Stimulated activated CD4-positive, alpha-beta T cell treated with anti-CD3 and anti-CD28 coated beads, Interleukin-4, amount 100 ng/mL, for 48 hours (primary cell): ENCODE data around the gene INO80.
"Not testable (repeated sequence)": the region's sequence is repeated elsewhere in the genome, so short reads cannot be mapped to it uniquely, and the experiment has no call there.

ENCODE experiments used
- DNase-seq, 2 donors: peaks; one replicate each; pipeline ENCODE4 v3.0.0-alpha.2; 2020; ENCODE audit warnings: low read depth in 2 of 2

INO80 gene, protein sequence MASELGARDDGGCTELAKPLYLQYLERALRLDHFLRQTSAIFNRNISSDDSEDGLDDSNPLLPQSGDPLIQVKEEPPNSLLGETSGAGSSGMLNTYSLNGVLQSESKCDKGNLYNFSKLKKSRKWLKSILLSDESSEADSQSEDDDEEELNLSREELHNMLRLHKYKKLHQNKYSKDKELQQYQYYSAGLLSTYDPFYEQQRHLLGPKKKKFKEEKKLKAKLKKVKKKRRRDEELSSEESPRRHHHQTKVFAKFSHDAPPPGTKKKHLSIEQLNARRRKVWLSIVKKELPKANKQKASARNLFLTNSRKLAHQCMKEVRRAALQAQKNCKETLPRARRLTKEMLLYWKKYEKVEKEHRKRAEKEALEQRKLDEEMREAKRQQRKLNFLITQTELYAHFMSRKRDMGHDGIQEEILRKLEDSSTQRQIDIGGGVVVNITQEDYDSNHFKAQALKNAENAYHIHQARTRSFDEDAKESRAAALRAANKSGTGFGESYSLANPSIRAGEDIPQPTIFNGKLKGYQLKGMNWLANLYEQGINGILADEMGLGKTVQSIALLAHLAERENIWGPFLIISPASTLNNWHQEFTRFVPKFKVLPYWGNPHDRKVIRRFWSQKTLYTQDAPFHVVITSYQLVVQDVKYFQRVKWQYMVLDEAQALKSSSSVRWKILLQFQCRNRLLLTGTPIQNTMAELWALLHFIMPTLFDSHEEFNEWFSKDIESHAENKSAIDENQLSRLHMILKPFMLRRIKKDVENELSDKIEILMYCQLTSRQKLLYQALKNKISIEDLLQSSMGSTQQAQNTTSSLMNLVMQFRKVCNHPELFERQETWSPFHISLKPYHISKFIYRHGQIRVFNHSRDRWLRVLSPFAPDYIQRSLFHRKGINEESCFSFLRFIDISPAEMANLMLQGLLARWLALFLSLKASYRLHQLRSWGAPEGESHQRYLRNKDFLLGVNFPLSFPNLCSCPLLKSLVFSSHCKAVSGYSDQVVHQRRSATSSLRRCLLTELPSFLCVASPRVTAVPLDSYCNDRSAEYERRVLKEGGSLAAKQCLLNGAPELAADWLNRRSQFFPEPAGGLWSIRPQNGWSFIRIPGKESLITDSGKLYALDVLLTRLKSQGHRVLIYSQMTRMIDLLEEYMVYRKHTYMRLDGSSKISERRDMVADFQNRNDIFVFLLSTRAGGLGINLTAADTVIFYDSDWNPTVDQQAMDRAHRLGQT (N-terminal part only)

DNA sequence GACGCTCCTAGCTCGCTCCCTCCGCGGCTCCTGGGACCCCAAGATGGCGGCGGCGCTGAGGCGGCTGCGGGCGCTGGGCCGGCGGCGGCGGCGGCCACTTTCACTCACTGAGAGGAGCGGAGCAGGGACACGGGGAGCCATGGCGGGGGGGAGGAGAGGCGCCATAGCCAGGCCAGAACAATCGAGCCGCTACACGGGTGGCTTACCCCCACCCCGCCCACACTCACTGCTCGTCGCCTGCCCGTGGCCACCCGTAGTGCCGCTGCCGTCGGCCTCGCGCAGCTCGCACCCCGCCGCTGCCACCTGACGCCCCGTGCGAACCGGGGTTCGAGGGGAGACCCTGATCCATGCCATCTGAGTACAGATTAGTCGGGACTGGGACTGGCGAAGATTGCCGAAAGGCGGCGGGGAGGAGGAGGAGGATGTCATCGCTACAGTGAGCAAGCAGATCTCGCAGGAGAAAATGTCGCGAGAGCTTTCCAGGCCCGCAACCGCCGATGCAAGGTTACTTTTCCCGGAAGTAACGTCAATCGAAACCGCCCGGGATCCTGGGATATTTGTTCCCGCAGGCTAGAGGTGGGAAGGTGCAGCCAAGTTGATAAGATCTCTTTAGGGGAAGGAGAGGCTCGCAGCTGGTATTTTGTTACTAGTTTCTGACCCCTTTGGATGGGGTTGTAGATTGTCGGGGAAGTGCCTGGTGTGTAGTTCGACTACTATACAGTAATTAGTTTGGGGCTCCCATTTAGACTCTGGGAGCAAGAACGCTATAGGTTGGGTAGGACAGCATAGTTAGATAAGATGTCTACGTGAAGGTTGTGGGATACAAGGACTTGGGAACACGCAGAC is at the start of gene INO80:
Gene INO80, minus strand, starts transcription at position 165 of the 846 bp plus-strand sequence. CDS start 19,970 bp downstream, outside the sequence.
- DNase-seq = peak; percentile 95

DNA sequence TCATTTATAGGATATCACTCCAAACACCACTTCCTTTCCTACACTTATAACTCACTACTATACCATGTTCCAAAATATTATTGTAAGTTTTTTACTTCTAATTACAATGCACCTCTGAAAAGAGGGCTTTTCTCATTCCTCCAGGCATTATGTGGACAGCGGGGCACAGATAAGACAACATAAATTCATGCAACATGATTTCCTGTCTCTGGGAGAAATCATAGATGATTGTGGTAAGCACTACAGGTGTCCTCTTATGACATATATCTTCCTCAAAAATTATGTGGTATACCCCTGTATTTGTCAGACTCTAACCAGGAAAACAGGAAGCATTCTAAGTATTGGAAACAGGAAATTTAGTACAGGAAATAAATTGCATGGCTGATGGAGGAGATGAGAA is 45.7 kb upstream of the INO80 start:
- no peak for DNase-seq

DNA sequence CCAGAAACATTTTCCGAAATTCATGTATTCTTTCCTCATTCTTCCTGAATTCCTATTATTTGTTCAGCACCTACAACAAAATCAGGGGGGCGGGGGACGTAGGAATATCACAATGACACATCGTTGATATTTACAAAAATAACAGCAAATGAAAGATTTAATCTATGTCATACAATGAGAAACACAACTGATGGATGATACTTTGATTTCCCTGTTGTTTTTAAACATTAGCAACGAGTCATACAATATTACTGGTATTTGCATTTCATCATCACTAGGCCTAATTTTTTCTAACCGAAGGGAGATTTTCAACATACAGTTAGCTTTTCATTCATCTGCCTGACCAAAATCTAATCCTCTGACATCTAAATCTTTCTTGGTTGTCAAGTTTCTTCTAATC is 45.3 kb upstream of the INO80 start:
- DNase-seq = no peak

DNA sequence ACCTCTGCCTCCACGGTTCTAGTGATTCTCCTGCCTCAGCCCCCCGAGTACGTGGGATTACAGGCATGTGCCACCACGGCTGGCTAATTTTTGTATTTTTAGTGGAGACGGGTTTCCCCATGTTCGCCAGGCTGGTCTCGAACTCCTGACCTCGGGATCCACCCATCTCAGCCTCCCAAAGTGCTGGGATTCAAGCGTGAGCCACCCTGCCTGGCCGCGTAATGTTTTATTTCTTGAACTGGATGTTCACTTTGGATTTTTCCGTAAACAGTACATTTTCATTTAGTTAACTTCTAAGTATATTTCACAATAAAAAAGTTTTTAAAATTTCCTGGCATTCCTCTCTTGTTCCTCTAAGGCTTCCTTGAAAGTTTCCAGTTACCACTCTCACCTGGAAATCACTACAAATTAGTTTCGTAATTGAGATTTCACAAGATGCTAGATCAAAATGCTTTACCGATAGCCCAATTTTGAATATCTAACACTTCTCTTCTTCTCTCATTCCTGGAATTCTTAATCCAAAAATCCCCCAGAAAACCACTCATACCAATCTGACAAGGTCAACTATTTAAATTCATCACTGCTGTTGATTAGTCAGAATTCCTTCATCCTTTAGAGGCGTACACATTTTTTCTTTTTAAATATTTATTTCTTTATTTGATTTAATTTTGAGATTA is 44.7 kb upstream of the INO80 start:
- no peak for DNase-seq

DNA sequence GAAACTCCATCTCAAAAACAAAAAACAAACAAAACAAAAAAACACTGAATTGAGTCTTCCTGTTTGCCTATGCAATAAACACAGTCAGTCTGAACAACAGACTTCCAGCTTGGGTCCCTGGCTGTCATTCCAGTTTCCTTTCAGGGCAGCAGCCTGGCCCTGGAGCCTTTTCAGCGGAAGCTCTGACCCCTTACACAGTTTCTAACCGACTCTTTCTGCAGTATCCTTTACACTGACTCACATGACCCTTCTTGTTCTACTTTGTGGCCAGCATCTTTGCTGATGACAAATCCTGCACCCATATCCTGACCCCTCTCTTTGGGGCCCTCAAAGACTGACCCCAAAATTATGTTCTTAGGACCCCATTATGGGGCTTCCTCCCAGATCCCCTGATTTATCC is 38.3 kb upstream of the INO80 start:
- no peak for DNase-seq

DNA sequence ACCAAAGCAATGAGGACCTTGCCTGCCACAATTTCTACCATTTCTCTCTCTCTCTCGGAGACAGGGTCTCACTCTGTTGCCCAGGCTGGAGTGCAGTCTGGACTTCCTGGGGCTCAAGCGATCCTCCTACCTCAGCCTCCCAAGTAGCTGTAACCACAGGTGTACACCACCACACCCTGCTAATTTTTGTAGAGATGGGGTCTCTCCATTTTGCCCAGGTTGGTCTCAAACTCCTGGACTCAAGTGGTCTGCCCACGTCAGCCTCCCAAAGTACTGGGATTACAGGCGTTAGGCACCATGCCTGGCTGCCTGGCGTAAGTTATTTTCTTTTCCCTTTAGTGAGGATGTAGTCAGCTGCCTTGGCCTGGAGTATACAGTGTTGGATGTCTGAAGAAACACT is 37.7 kb upstream of the INO80 start:
- DNase-seq = no peak

DNA sequence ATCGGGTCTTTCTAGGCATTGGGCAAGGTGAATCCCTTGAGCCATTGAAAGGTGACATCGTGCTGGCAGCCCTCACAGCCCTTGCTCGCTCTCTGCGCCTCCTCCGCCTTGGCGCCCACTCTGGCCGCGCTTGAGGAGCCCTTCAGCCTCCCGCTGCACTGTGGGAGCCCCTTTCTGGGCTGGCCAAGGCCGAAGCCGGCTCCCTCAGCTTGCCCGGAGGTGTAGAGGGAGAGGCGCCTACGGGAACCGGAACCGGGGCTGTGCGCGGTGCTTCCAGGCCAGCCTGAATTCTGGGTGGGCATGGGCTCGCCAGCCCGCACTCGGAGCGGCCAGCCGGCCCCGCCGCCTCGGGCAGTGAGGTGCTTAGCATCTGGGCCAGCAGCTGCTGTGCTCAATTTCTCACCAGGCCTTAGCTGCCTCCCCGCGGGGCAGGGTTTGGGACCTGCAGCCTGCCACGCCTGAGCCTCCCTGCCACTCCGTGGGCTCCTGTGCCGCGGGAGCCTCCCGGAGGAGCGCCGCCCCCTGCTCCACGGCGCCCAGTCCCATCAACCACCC is 35.4 kb upstream of the INO80 start:
- DNase-seq = no peak

DNA sequence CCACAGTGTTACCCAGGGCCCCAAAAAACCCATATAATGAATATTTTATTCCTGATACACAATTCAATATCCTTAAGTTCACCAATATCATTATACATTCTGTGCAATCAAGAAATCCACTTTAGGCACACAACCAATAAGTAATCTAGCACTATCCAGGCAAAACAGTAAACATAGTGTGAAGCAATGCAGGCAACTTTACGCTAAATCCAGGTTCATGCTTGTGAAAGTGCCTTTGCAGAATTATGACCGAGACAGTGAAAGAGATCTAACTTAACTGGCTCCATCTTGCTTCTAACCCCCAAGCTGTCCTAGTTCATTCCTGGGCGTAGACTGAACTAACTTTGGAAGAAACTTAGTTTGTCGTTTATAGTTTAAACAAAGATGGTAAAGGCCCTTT is 34.2 kb upstream of the INO80 start:
- no peak for DNase-seq

DNA sequence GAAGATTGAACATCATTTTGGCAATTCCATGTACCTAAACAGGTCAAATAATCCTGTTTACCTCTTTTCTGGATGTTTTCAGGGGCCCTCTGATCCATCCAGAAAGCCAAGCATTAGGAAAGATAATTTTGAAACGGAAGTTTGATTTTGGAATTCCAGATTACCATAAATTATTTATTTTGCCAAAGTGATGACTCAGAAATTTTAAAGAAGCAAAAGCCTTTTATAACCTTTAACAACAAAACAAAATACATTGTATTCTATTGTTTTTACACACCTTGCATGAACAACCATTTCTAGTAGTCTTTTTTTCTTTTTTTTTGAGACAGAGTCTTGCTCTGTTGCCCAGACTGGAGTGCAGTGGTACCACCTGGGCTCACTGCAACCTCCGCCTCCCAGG is 32.0 kb upstream of the INO80 start:
- no peak for DNase-seq

DNA sequence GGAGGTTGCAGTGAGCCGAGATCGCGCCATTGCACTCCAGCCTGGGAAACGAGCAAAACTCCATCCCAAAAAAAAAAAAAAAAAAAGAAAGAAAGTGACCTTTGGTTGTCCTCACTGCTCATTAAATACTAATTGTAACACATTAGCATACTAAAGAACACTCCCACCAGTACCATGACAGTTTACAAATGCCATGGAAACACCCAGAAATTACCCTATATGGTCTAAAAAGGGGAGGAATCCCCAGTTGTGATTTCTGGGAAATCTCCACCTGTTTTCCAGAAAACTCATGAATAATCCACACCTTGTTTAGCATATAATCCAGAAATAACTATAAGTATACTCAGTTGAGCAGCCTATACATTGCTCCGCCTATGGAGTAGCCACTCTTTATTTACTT is 23.5 kb upstream of the INO80 start:
- no peak for DNase-seq

DNA sequence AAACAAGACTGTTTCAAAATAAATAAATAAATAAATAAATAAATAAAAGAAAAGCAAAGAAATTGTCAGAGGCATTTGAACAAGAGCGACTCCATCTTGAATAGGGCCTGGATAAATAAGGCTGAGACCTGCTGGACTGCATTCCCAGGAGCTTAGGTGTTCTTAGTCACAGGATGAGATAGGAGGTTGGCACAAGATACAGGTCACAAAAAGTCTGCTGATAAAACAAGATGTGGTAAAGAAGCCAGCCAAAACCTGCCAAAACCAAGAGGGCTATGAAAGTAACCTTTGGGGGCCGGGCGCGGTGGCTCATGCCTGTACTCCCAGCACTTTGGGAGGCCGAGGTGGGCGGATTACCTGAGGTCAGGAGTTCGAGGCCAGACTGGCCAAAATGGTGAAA is 23.0 kb upstream of the INO80 start:
- not testable (repeated sequence) for DNase-seq

DNA sequence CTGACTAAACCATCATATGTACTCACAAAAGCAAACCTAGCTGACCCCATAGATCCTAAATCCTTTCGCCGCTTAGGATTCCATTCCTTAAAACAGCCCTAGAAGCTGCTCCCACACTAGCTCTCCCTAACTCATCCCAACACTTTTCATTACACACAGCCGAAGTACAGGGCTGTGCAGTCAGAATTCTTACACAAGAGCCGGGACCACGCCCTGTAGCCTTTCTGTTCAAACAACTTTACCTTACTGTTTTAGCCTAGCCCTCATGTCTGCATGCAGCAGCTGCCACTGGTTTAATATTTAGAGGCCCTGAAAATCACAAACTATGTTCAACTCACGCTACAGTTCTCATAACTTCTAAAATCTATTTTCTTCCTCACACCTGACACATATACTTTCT is 19.5 kb upstream of the INO80 start:
- DNase-seq = not testable (repeated sequence)

DNA sequence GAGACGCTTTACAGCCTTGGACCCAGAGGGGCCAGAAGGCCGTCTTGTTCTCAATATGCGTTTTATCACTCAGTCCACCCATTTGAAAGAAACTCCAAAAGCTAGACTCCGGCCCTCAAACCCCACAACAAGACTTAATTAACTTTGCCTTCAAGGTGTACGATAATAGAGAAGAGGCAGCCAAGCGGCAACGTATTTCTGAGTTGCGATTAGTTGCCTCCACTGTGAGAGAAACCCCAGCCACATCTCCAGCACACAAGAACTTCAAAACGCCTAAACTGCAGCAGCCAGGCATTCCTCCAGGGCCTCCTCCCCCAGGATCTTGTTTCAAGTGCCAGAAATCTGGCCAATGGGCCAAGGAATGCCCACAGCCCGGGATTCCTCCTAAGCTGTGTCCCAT is 17.4 kb upstream of the INO80 start:
- no peak for DNase-seq

DNA sequence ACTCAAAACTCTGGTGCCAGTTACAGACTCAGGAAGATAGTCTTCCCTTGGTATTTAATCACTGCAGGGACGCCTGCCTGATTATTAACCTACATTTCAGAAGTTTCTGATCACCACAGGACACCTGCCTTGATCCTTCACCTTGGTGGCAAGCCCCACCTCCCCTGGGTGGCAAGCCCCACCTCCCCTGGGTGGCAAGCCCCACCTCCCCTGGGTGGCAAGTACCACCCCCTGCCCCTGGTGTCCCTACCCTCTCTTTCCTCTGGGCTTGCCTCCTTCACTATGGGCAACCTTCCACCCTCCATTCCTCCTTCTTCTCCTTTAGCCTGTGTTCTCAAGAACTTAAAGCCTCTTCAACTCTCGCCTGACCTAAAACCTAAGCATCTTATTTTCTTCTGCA is 16.0 kb upstream of the INO80 start:
- DNase-seq = not testable (repeated sequence)

DNA sequence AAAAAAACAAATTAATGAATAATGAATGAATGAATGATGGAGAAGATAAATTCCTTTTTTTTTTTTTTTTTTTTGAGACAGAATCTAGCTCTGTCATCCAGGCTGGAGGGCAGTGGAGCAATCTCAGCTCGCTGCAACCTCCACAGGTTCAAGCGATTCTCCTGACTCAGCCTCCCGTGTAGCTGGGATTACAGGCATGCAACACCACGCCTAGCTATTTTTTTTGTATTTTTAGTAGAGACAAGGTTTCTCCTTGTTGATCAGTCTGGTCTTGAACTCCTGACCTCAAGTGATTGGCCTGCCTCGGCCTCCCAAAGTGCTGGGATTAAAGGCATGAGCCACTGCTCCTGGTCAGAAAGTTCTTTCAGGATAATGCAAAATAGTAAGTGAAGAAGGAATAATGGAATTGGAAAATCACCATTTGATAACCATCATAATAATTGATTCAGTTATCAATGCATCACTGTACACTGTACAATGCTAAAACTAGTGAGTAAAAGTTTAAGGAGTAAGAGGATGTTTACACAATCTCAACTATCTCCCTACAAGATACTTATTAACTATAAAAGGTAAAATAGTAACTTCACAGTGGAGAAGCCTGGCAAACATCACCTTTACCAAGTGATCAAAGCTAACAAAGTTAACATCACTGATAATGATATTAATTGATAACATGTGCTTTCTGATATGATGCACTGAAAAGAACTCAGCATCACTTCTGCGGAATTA is 12.3 kb upstream of the INO80 start:
- no peak for DNase-seq

DNA sequence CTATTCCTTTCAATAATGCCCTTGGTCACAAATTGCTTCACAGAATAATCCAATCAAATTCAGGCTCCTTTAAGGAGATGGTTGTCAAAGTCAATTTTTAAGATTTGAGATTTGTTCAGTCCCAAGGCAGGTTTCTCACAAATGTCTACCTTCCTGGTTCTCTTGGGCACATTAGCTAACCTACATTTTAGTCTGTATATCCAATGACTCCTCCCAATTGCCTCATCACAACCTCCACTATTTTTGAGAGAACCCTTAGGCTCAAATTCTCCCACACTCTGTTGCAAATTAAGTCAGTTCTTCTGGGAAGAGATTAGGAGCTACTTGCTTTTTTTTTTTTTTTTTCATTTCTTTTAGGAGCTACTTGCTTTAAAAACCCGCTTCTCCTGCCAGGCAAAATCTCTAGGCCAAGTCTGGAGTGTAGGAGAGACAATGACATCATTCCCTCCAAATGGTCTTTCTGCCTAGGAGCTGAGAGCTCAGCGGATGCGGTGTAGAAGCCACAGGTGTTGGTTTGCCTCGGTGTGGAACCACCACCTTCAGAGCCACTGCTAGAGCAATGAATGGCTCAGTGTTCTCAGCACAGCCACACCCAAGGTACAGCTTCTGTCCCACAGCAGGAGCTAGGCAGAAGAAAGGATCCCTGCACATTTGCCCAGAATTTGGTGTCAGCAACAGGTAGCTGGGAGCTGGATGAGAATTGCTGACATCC is 10.0 kb upstream of the INO80 start:
- no peak for DNase-seq

DNA sequence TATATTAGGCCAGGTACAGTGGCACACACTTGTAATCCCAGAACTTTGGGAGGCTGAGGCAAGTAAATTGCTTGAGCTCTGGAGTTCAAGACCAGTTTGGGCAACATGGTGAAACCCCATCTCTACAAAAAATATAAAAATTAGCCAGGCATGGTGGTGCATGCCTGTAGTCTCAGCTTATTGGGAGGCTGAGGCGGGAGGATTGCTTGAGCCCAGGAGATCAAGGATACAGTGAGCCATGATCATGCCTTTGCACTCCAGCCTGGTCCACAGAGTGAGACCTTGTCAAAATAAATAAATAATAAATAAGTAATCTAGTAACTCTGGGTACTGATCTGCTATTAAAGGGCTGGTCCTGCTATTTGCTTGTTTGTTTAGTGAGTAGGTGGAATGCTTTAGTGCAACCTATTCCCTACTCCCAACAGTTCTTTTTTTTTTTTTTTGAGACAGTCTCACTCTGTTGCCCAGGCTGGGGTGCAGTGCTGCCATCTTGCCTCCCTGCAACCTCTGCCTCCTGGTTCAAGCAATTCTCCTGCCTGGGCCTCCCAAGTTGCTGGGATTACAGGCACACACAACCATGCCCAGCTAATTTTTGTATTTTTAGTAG is 9.1 kb upstream of the INO80 start:
- DNase-seq = no peak

DNA sequence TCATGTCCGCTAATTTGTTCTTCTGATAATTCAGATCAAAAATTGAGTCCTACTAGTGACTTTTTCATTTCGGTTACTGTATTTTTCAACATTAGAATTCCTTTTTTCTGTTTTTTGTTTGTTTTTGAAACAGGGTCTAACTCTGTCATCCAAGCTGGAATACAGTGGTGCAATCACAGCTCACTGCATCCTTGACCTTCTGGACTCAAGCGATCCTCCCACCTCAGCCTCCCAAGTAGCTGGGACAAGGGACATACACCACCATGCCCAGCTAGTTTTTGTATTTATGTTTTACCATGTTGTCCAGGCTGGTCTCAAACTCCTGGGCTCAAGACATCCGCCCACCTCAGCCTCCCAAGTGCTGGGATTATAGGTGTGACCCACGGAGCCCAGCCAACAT is 8.0 kb upstream of the INO80 start:
- DNase-seq = no peak

DNA sequence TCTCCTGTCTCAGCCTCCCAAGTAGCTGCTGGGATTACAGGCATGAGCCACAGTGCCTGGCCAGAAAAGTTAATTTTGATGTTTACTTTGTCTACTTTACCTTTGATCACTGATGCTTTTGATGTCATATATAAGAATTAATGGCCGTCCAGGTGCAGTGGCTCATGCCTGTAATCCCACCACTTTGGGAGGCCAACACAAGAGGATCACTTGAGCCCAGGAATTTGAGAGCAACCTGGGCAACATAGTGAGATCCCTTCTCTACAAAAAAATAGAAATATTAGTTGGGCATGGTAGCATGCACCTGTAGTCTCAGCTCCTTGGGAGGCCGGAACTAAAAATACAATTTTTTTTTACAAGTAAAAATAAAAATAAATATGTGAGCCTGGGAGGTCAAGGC is 6.8 kb upstream of the INO80 start:
- no peak for DNase-seq
